Measurements from ENCODE around the gene SMIM30. TPM values are rescaled to one million over a fixed set of nuclear protein-coding genes. Genes with fewer than 3 reads are reported as not detected.
A peak's percentile ranks its signal among the peaks of the same experiment; 100 is the strongest.
"Not testable (repeated sequence)": the region's sequence is repeated elsewhere in the genome, so short reads cannot be mapped to it uniquely, and the experiment has no call there.

Gene SMIM30
- total RNA-seq (100 to 1,000 TPM in 6 of 9 donors, 10 to 100 TPM in 3; 72.4 to 180 (median 137) TPM), polyA plus RNA-seq (100 to 1,000 TPM in 1 of 2 donors, 10 to 100 TPM in 1; 83.8 to 378 TPM)
- long read RNA-seq, donor 1, transcript SMIM30-201 (3 exons, 1,070 nt): major isoform, 28 of 38 reads
- long read RNA-seq, donor 1, partial matches to known transcripts: 0 of 38 reads
- long read RNA-seq, donor 1, other reads (novel, unspliced or antisense): 9 of 38 reads
- long read RNA-seq, donor 2, transcript SMIM30-201 (3 exons, 1,070 nt): major isoform, 13 of 18 reads
- long read RNA-seq, donor 2, partial matches to known transcripts: 0 of 18 reads
- long read RNA-seq, donor 2, other reads (novel, unspliced or antisense): 2 of 18 reads
- long read RNA-seq, donor 3, transcript SMIM30-201 (3 exons, 1,070 nt): major isoform, 6 of 15 reads
- long read RNA-seq, donor 3, partial matches to known transcripts: 0 of 15 reads
- long read RNA-seq, donor 3, other reads (novel, unspliced or antisense): 7 of 15 reads

GRCh38 chr7:113118074-113118959 lies at the start of gene SMIM30:
Gene SMIM30, minus strand, starts transcription at chr7:113118554. Its CDS starts 976 bp downstream, at chr7:113117578.
- peaks cover 0 to 21% (median 0%) of the 10 kb centered on the region in 9 donors for H3K36me3 ChIP-seq
- H3K9me3 ChIP-seq: no peaks in the 10 kb centered on the region
- H3K4me3 ChIP-seq: peak within 1 kb of the TSS; percentile 33 to 79 (median 66)
- WGBS, 4 donors: 0 to 1% (median 1%) methylated on average over 35 of the region's 35 CpGs
- peak within 1 kb of the TSS; percentile 69 to 91 (median 80) for H3K27ac ChIP-seq
- peak; percentile 50 to 96 for TF ChIP-seq POLR2A (IDR thresholded peaks at IDR 0.05)
- no peak for TF ChIP-seq CTCF (IDR thresholded peaks at IDR 0.05)
- peaks cover 0 to 30% (median 9%) of the 10 kb centered on the region in 12 donors for H3K4me1 ChIP-seq
- ATAC-seq (peak; percentile 100), DNase-seq (peak; percentile 94 to 96 (median 95))
- intact Hi-C loops (cut with DNase I): loop anchor here in 8 of 10 donors (5.0 to 10.0 kb wide), 7 partner anchors 174 to 671 kb away; a partner anchor contains a TSS
- H3K27me3 ChIP-seq: no peaks in the 10 kb centered on the region

- DNase-seq, H3K4me1 ChIP-seq, ATAC-seq, H3K27ac ChIP-seq, H3K36me3 ChIP-seq, H3K4me3 ChIP-seq, H3K9me3 ChIP-seq, H3K27me3 ChIP-seq: not testable (repeated sequence)
- intact Hi-C loops (cut with DNase I): loop anchor here in 3 of 10 donors (10.0 kb wide), 3 partner anchors 119 to 529 kb away; no protein-coding TSS in a partner anchor
- WGBS, 4 donors: 52 to 100% (median 78%) methylated on average over 1 of the region's 1 CpG
Observed at GRCh38 chr7:113166176-113166575, 47.8 kb upstream of the SMIM30 start.

GRCh38 chr7:113161050-113161449 lies 42.7 kb upstream of the SMIM30 start:
- Histone ChIP-seq H3K9me3 (no peaks in the 10 kb centered on the region), H3K4me3 (no peak overlapping the region), H3K36me3 (no peaks in the 10 kb centered on the region), H3K27ac (no peak overlapping the region), H3K4me1 (no peaks in the 10 kb centered on the region), H3K27me3 (peaks cover 0 to 9% (median 0%) of the 10 kb centered on the region in 9 donors)
- no peak for ATAC-seq
- intact Hi-C loops (cut with DNase I): loop anchor here in 3 of 10 donors (10.0 kb wide), 3 partner anchors 124 to 534 kb away; no protein-coding TSS in a partner anchor
- WGBS, 4 donors: 81 to 93% (median 91%) methylated on average over 2 of the region's 2 CpGs
- no peak for DNase-seq
- TF ChIP-seq POLR2A (IDR thresholded peaks at IDR 0.05) (no peak), CTCF (IDR thresholded peaks at IDR 0.05) (no peak)

- 47 to 49% (median 48%) methylated on average over 5 of the region's 5 CpGs for WGBS, 4 donors
- H3K4me3 ChIP-seq: no peak overlapping the region
- H3K27me3 ChIP-seq: peaks cover 0 to 9% (median 0%) of the 10 kb centered on the region in 9 donors
- no peak for TF ChIP-seq POLR2A (IDR thresholded peaks at IDR 0.05)
- TF ChIP-seq CTCF (IDR thresholded peaks at IDR 0.05): peak; percentile 24 to 59 (median 49)
- H3K9me3 ChIP-seq: no peaks in the 10 kb centered on the region
- no peaks in the 10 kb centered on the region for H3K36me3 ChIP-seq
- H3K4me1 ChIP-seq: no peaks in the 10 kb centered on the region
- intact Hi-C loops (cut with DNase I): loop anchor here in 4 of 10 donors (10.0 kb wide), 4 partner anchors 125 to 545 kb away; no protein-coding TSS in a partner anchor
- ATAC-seq (peak in 1 of 4 donors; percentile 54), DNase-seq (no peak)
- H3K27ac ChIP-seq: no peak overlapping the region
Observed at GRCh38 chr7:113159746-113160339, 41.5 kb upstream of the SMIM30 start.

Data from heart left ventricle (tissue), 16 donors.